Heart left ventricle (tissue), 13 donors: ENCODE measurements around the gene MYH14.

Source experiments
- POLR2A ChIP-seq, 2 donors: fragments of 450-650 bp; IDR thresholded peaks; one replicate each; pipeline ENCODE4 v1.6.1; 2017; ENCODE audit warnings: antibody characterized with exemption in 2 of 2, mild to moderate bottlenecking in 2 of 2, moderate library complexity in 2 of 2
- TF ChIP-seq, protein P1 (sequence below), 12 donors: fragments of 200-600 bp; sonication (generic) in 4 of 12; IDR thresholded peaks; one replicate each; pipeline versions ENCODE4 v1.5.0 to v1.8.0; 2018 to 2022; ENCODE audit warnings: antibody characterized with exemption in 12 of 12, mild to moderate bottlenecking in 5 of 12
- donor health status: ischemic (EF 13 %, LVEDD 7.1; RV severe dilation, severe dysfunction).
- donor health status: DM: no; HTN: yes; CAD: no.
- donor health status: DM: no; HTN: no; CAD: no.
- donor health status: ischemic (EF 25% LVEDD 6.9; RV normal size, moderate dysfunction).
- donor health status: ischemic (EF 25% LVEDD 5.7; RV mildly dilated, moderate dysfunction).
- donor health status: ischemic (EF 35%, LVEDD 5.7; RV mildly dilated, moderate dysfunction).
- donor health status: nonischemic (EF 11% LVEDD 7.7; RV severe dilation, severe dysfunction).
- donor health status: DM: yes; HTN: yes; CAD: no.
- donor health status: PGD.
- donor health status: ischemic (EF 29% LVEDD 5.4; RV normal size, mild dysfunction).
- donor health status: nonischemic (EF 23%, LVEDD 6.1; RV moderate dilation, normal function).

- TF ChIP-seq, protein P1, sequence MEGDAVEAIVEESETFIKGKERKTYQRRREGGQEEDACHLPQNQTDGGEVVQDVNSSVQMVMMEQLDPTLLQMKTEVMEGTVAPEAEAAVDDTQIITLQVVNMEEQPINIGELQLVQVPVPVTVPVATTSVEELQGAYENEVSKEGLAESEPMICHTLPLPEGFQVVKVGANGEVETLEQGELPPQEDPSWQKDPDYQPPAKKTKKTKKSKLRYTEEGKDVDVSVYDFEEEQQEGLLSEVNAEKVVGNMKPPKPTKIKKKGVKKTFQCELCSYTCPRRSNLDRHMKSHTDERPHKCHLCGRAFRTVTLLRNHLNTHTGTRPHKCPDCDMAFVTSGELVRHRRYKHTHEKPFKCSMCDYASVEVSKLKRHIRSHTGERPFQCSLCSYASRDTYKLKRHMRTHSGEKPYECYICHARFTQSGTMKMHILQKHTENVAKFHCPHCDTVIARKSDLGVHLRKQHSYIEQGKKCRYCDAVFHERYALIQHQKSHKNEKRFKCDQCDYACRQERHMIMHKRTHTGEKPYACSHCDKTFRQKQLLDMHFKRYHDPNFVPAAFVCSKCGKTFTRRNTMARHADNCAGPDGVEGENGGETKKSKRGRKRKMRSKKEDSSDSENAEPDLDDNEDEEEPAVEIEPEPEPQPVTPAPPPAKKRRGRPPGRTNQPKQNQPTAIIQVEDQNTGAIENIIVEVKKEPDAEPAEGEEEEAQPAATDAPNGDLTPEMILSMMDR (IDR thresholded peaks at IDR 0.05), result no peak
- TF ChIP-seq POLR2A (IDR thresholded peaks at IDR 0.05), result no peak
These were observed 62.6 kb downstream of the MYH14 start for GRCh38 chr19:50266041-50266440.
